Brain microvascular endothelial cell (primary cell): ENCODE measurements around the gene COL8A1.
A peak's percentile ranks its signal among the peaks of the same experiment; 100 is the strongest.

Experiments used
- DNase-seq: peaks from one replicate; pipeline ENCODE4 v3.0.0-alpha.2; 2020
- H3K27ac ChIP-seq: fragments of 250-450 bp; sonication (Bioruptor Pico); 2 replicates; pipeline ENCODE4 v1.5.1; 2020; ENCODE audit warnings: mild to moderate bottlenecking, moderate library complexity
- H3K27me3 ChIP-seq: fragments of 250-450 bp; sonication (Bioruptor Pico); replicated peaks from 2 replicates; pipeline ENCODE4 v1.5.1; 2020; ENCODE audit warnings: mild to moderate bottlenecking
- H3K36me3 ChIP-seq: fragments of 250-450 bp; sonication (Bioruptor Pico); replicated peaks from 2 replicates; pipeline ENCODE4 v1.5.1; 2020; ENCODE audit warnings: mild to moderate bottlenecking
- H3K4me3 ChIP-seq: 2 replicates; pipeline ENCODE4 v1.5.1; 2011; ENCODE audit warnings: low read depth, mild to moderate bottlenecking, control low read depth, low read length, moderate library complexity
- CTCF ChIP-seq: IDR thresholded peaks from 2 replicates; pipeline ENCODE4 v1.5.1; 2011; ENCODE audit warnings: low read depth, mild to moderate bottlenecking, moderate library complexity, low read length, control low read depth, inconsistent platforms; ENCODE audit errors: missing control alignments
- in situ Hi-C: cut with HindIII; loops from 2 replicates; pipeline ENCODE4 v1.10.0; 2017; ENCODE audit warnings: low sequenced_read_pairs, low pct_ligation_motif_present

Gene COL8A1

GRCh38 chr3:99710094-99710493 lies 71.7 kb downstream of the COL8A1 start:
- in situ Hi-C loops, result no loop called here
- Histone ChIP-seq H3K27me3 (no peaks in the 10 kb centered on the region), H3K4me3 (no peak overlapping the region), H3K27ac (peak overlapping the region; percentile 30), H3K36me3 (peaks cover 19% of the 10 kb centered on the region)
- no peak for TF ChIP-seq CTCF
- DNase-seq, result no peak

- no peak overlapping the region for H3K4me3 ChIP-seq
- peak overlapping the region; percentile 30 for H3K27ac ChIP-seq
- H3K36me3 ChIP-seq, result peaks cover 16% of the 10 kb centered on the region
- in situ Hi-C loops, result no loop called here
- no peak for DNase-seq
- H3K27me3 ChIP-seq, result no peaks in the 10 kb centered on the region
- TF ChIP-seq CTCF, result no peak
Measured at GRCh38 chr3:99711351-99711750, 73.0 kb downstream of the COL8A1 start.

- TF ChIP-seq CTCF, result no peak
- H3K4me3 ChIP-seq, result no peak overlapping the region
- DNase-seq, result no peak
- H3K36me3 ChIP-seq, result peaks cover 10% of the 10 kb centered on the region
- in situ Hi-C loops, result no loop called here
- no peaks in the 10 kb centered on the region for H3K27me3 ChIP-seq
- peak overlapping the region; percentile 73 for H3K27ac ChIP-seq
Measured at GRCh38 chr3:99712291-99712954, 74.0 kb downstream of the COL8A1 start.

GRCh38 chr3:99713440-99713839 lies 75.0 kb downstream of the COL8A1 start:
- DNase-seq, result no peak
- H3K27me3 ChIP-seq, result no peaks in the 10 kb centered on the region
- TF ChIP-seq CTCF, result no peak
- H3K36me3 ChIP-seq, result peaks cover 3% of the 10 kb centered on the region
- peak overlapping the region; percentile 73 for H3K27ac ChIP-seq
- in situ Hi-C loops, result no loop called here
- H3K4me3 ChIP-seq, result no peak overlapping the region

GRCh38 chr3:99714146-99714545 lies 75.8 kb downstream of the COL8A1 start:
- in situ Hi-C loops, result no loop called here
- Histone ChIP-seq H3K36me3 (no peaks in the 10 kb centered on the region), H3K27me3 (no peaks in the 10 kb centered on the region), H3K4me3 (no peak overlapping the region), H3K27ac (peak overlapping the region; percentile 73)
- TF ChIP-seq CTCF, result no peak
- DNase-seq, result peak; percentile 63

- TF ChIP-seq CTCF, result no peak
- no peaks in the 10 kb centered on the region for H3K36me3 ChIP-seq
- in situ Hi-C loops, result no loop called here
- peak overlapping the region; percentile 73 for H3K27ac ChIP-seq
- no peaks in the 10 kb centered on the region for H3K27me3 ChIP-seq
- no peak overlapping the region for H3K4me3 ChIP-seq
- no peak for DNase-seq
Measured at GRCh38 chr3:99714575-99714974, 76.2 kb downstream of the COL8A1 start.
